Activated naive CD8-positive, alpha-beta T cell treated with anti-CD3 and anti-CD28 coated beads for 36 hours (primary cell): Measurements from ENCODE around the gene CD247. TPM values are rescaled to one million over a fixed set of nuclear protein-coding genes. Genes with fewer than 3 reads are reported as not detected.

Source experiments
- DNase-seq: peaks from one replicate; pipeline ENCODE4 v3.0.0; 2021
- H3K27ac Mint-ChIP-seq: one replicate; pipeline ENCODE4 v1.8.0; 2022; ENCODE audit warnings: mild to moderate bottlenecking, moderate library complexity, mixed read lengths
- H3K27me3 Mint-ChIP-seq: one replicate; pipeline ENCODE4 v1.8.0; 2022; ENCODE audit warnings: mild to moderate bottlenecking, mixed read lengths
- H3K36me3 Mint-ChIP-seq: one replicate; pipeline ENCODE4 v1.8.0; 2021; ENCODE audit warnings: mild to moderate bottlenecking, mixed read lengths
- H3K4me1 Mint-ChIP-seq: one replicate; pipeline ENCODE4 v1.8.0; 2021; ENCODE audit warnings: mixed read lengths
- H3K4me3 Mint-ChIP-seq: one replicate; pipeline ENCODE4 v1.8.0; 2022; ENCODE audit warnings: mild to moderate bottlenecking, moderate library complexity, mixed read lengths
- H3K9me3 Mint-ChIP-seq: one replicate; pipeline ENCODE4 v1.8.0; 2022; ENCODE audit warnings: mixed read lengths
- total RNA-seq, 2 experiments: library from RNA; stranded (reverse); gene quantifications; one replicate each; pipeline ENCODE4 v1.2.3, GENCODE V29; 2021

CD247 gene
- total RNA-seq, 2 experiments from 2014 or later, result 166 TPM

- peak overlapping the region; percentile 72 for H3K27ac Mint-ChIP-seq
- H3K36me3 Mint-ChIP-seq, result peaks cover 76% of the 10 kb centered on the region
- H3K9me3 Mint-ChIP-seq, result peaks cover 1% of the 10 kb centered on the region
- DNase-seq, result no peak
- no peaks in the 10 kb centered on the region for H3K27me3 Mint-ChIP-seq
- H3K4me3 Mint-ChIP-seq, result peak overlapping the region; percentile 37
- H3K4me1 Mint-ChIP-seq, result peaks cover 73% of the 10 kb centered on the region
These were observed 8.1 kb downstream of the CD247 start for GRCh38 chr1:167510244-167510643.

DNA sequence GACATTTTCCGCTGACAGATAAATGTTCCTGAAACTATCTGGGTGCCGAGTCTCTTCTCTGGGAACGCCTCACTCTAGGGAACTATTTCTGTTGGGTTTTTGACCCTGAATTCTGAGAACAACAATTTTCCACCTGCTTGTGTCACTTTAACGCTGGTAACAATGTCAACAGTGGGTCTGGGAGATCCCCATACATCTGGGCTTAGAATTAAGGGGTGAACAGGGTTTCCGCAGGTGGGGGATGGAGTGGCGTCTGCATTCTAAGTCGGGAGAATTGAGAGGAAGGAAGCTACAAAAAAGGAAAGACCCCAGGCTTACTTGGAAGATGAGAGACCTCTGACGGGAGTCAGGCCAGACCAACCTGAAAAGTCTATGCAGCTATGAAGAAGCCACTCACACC lies 8.7 kb downstream of the CD247 start:
- Mint-ChIP-seq H3K9me3 (peaks cover 1% of the 10 kb centered on the region), H3K4me1 (peaks cover 78% of the 10 kb centered on the region), H3K27ac (peak overlapping the region; percentile 72), H3K27me3 (no peaks in the 10 kb centered on the region), H3K36me3 (peaks cover 74% of the 10 kb centered on the region), H3K4me3 (peak overlapping the region; percentile 30)
- DNase-seq, result no peak

- Mint-ChIP-seq H3K4me1 (peaks cover 81% of the 10 kb centered on the region), H3K27ac (no peak overlapping the region), H3K27me3 (no peaks in the 10 kb centered on the region), H3K9me3 (peaks cover 1% of the 10 kb centered on the region), H3K4me3 (no peak overlapping the region), H3K36me3 (peaks cover 79% of the 10 kb centered on the region)
- DNase-seq, result no peak
These were observed 10.6 kb downstream of the CD247 start for GRCh38 chr1:167507719-167508118.

GRCh38 chr1:167504467-167504827 lies 13.9 kb downstream of the CD247 start:
- peaks cover 82% of the 10 kb centered on the region for H3K4me1 Mint-ChIP-seq
- DNase-seq, result no peak
- peak overlapping the region; percentile 40 for H3K27ac Mint-ChIP-seq
- H3K27me3 Mint-ChIP-seq, result no peaks in the 10 kb centered on the region
- H3K4me3 Mint-ChIP-seq, result no peak overlapping the region
- H3K36me3 Mint-ChIP-seq, result peaks cover 68% of the 10 kb centered on the region
- H3K9me3 Mint-ChIP-seq, result peaks cover 1% of the 10 kb centered on the region

GRCh38 chr1:167503626-167504466 lies 14.5 kb downstream of the CD247 start:
- H3K9me3 Mint-ChIP-seq, result peaks cover 1% of the 10 kb centered on the region
- no peak for DNase-seq
- no peaks in the 10 kb centered on the region for H3K27me3 Mint-ChIP-seq
- H3K4me3 Mint-ChIP-seq, result no peak overlapping the region
- peak overlapping the region; percentile 40 for H3K27ac Mint-ChIP-seq
- H3K36me3 Mint-ChIP-seq, result peaks cover 66% of the 10 kb centered on the region
- peaks cover 85% of the 10 kb centered on the region for H3K4me1 Mint-ChIP-seq

DNA sequence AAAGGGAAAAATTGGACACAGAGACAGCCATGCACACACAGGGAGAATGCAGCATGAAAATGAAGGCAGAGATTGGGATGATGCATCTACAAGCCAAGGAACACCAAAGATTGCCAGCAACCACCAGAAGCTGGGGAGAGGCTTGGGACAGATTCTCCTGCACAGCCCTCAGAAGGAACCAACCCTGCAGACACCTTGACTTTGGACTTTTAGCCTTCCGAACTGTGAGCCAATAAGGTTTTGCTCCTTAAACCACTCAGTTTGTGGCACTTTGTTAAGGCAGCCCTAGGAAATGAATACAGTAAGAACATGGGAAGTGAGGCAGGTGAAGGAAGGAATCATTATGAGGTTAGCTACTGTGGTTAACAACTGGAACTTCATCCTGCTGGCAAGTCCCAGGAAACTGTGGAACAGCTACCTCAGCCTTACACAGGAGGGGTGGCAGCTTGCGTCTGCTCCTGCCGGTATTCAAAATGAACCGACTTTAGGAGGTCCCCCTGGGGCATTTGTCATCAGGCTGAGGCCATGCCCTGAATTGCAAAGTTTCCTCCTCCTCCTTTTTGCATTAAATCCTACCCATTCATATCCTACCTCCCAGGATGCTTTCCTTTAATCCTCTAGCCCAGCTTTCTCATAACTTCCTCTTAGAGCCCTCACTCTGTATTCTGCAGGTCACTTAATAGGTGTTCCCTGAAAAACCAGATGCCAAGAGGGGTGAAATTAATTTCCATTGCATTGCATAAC lies 15.4 kb downstream of the CD247 start:
- Mint-ChIP-seq H3K27me3 (no peaks in the 10 kb centered on the region), H3K27ac (peak overlapping the region; percentile 97), H3K4me3 (no peak overlapping the region), H3K9me3 (no peaks in the 10 kb centered on the region), H3K36me3 (peaks cover 65% of the 10 kb centered on the region), H3K4me1 (peaks cover 89% of the 10 kb centered on the region)
- no peak for DNase-seq

GRCh38 chr1:167502192-167502551 lies 16.2 kb downstream of the CD247 start:
- H3K36me3 Mint-ChIP-seq, result peaks cover 64% of the 10 kb centered on the region

DNA sequence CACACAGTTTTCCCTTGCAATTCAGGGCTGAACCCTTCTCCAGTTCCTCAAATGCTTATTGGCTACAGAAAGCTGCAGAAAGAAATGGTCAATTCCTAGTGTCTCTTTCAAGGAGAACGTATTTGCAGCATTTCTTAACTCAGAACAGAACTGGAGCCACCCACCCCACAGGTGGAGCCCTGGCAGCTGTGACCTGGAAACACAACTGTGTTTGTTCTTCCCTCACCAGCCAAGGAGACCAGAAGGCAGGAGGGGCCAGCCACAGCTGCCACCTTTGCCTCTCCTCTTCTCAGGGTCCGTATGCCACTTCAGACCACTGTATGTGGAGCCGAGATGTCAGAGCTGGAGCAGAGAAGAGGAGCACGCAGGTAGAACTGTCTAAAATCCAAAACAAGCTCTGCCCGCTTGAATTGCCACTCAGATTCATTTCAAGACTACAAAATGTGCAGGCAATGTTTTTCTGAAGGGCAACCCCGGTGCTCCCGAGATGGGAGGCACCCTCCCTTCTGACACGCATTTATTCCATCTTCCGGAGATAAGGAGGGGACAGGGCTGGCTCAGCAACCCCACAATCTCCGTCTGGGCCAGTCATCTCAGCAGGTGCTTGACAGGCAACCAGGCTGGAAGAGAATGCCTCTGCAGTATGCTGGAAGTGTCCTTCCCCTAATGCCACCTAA lies 16.7 kb downstream of the CD247 start:
- peaks cover 63% of the 10 kb centered on the region for H3K36me3 Mint-ChIP-seq
- peak overlapping the region; percentile 97 for H3K27ac Mint-ChIP-seq
- no peak for DNase-seq
- H3K9me3 Mint-ChIP-seq, result no peaks in the 10 kb centered on the region
- no peaks in the 10 kb centered on the region for H3K27me3 Mint-ChIP-seq
- peaks cover 90% of the 10 kb centered on the region for H3K4me1 Mint-ChIP-seq
- H3K4me3 Mint-ChIP-seq, result peak overlapping the region; percentile 40

More at GRCh38 chr1:167502192-167502551, 16.2 kb downstream of the CD247 start:
- H3K27ac Mint-ChIP-seq, result peak overlapping the region; percentile 97
- peak overlapping the region; percentile 19 for H3K4me3 Mint-ChIP-seq
- H3K9me3 Mint-ChIP-seq, result no peaks in the 10 kb centered on the region
- no peak for DNase-seq
- H3K27me3 Mint-ChIP-seq, result no peaks in the 10 kb centered on the region
- peaks cover 91% of the 10 kb centered on the region for H3K4me1 Mint-ChIP-seq

- Mint-ChIP-seq H3K9me3 (no peaks in the 10 kb centered on the region), H3K4me3 (peak overlapping the region; percentile 70), H3K36me3 (peaks cover 72% of the 10 kb centered on the region), H3K27me3 (no peaks in the 10 kb centered on the region), H3K4me1 (peaks cover 93% of the 10 kb centered on the region), H3K27ac (peak overlapping the region; percentile 97)
- no peak for DNase-seq
These were observed 18.0 kb downstream of the CD247 start for GRCh38 chr1:167500283-167500860.

GRCh38 chr1:167499664-167500101 lies 18.6 kb downstream of the CD247 start:
- Mint-ChIP-seq H3K27ac (peak overlapping the region; percentile 97), H3K36me3 (peaks cover 71% of the 10 kb centered on the region), H3K9me3 (no peaks in the 10 kb centered on the region), H3K4me3 (peak overlapping the region; percentile 48), H3K4me1 (peaks cover 94% of the 10 kb centered on the region), H3K27me3 (no peaks in the 10 kb centered on the region)
- DNase-seq, result peak; percentile 46

- Mint-ChIP-seq H3K9me3 (no peaks in the 10 kb centered on the region), H3K4me1 (peaks cover 96% of the 10 kb centered on the region), H3K27ac (peak overlapping the region; percentile 97), H3K36me3 (peaks cover 74% of the 10 kb centered on the region), H3K4me3 (peak overlapping the region; percentile 29), H3K27me3 (no peaks in the 10 kb centered on the region)
- DNase-seq, result no peak
These were observed 19.2 kb downstream of the CD247 start for GRCh38 chr1:167499106-167499505.

DNA sequence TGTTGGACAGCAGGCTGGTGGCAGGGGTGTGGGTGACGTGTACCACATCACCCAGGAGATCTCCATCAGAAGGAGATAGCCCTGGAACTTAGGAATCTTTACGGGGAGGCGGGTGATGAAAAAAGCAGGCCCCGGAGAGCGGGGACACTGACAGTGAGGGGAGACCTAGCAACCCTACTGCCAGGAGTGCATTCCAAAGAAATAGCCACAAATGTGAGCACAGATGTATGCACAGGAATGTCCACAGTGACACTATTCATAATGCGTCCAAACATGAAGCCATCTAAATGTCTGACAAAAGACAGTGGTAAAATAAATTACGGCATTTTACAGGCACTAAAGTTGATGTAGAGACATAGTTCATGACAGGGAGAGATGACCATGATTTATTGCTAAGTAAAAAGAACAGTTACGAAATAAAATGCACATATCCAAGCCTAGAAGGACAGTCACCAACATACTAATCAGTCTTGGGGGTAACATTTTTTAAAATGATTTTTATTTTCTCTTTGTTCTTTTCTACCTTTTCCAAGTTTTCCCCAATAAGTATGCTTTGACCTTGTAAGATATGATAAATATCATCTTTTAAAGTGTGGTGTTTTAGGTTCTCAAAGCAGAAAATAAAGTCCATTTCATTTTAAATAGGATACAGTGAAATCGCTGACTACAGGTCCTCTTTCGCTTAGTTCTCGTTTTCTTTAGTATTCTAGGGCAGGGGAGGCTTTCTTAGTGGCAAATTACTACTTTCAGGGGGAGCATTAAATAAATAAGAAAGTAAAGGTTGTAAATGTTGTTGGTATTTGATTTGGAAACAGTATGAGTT lies 21.3 kb downstream of the CD247 start:
- H3K9me3 Mint-ChIP-seq, result no peaks in the 10 kb centered on the region
- no peaks in the 10 kb centered on the region for H3K27me3 Mint-ChIP-seq
- no peak overlapping the region for H3K4me3 Mint-ChIP-seq
- H3K36me3 Mint-ChIP-seq, result peaks cover 65% of the 10 kb centered on the region
- DNase-seq, result no peak
- H3K4me1 Mint-ChIP-seq, result peaks cover 95% of the 10 kb centered on the region
- H3K27ac Mint-ChIP-seq, result peak overlapping the region; percentile 97

DNA sequence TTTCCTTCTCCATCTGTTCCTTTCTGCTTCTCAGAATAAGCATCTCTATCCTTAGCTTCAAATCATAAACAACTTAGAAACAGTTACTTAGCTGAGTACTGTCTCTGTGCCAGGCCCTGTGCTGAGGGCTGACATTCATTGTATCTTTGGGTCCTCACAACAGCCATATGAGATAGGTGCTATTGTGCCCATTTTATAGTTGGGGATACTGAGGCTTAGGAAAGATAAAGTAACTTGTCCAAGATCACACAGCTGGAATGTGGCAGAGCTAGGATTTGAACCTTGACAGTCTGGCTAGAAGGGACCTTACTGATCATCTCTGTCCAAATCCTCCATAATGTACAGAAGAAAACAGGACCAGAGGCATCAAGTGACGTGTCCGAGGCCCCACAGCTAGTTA lies 25.0 kb downstream of the CD247 start:
- Mint-ChIP-seq H3K9me3 (peaks cover 3% of the 10 kb centered on the region), H3K36me3 (peaks cover 68% of the 10 kb centered on the region), H3K27me3 (no peaks in the 10 kb centered on the region), H3K4me1 (peaks cover 91% of the 10 kb centered on the region), H3K4me3 (peak overlapping the region; percentile 66), H3K27ac (peak overlapping the region; percentile 98)
- DNase-seq, result no peak

DNA sequence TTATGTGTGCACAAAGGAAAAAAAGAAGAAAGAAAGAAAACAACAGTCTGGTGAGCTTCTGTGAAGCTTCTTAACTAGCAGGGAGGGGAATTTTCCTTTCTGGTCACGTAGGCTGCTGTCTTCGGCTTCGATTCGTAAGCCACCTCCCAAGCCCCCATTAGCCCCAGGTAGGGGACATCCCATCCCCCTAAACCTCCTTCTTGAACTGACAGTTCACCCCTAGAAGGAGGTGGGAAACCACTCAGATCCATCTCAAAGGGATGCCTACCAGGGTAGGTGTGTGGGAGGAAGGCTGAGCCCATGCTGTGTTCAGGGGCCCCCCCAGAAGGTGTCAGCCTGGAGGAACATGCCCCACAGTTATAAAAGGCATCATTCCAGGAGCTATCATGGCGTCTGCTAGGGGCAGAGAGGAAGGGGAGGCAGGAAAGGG lies 25.8 kb downstream of the CD247 start:
- H3K27ac Mint-ChIP-seq, result peak overlapping the region; percentile 98
- peaks cover 3% of the 10 kb centered on the region for H3K9me3 Mint-ChIP-seq
- peak overlapping the region; percentile 74 for H3K4me3 Mint-ChIP-seq
- peaks cover 91% of the 10 kb centered on the region for H3K4me1 Mint-ChIP-seq
- no peaks in the 10 kb centered on the region for H3K27me3 Mint-ChIP-seq
- peaks cover 68% of the 10 kb centered on the region for H3K36me3 Mint-ChIP-seq
- DNase-seq, result peak; percentile 80
